Adrenal gland (tissue), 12 donors: ENCODE results near the gene AGPAT3. TPM values are rescaled to one million over a fixed set of nuclear protein-coding genes. Genes with fewer than 3 reads are reported as not detected.

ENCODE experiments used
- DNase-seq, 7 donors: peaks; one replicate each; pipeline ENCODE4 v3.0.0-alpha.2; 2019 to 2020
- H3K27ac ChIP-seq, 5 donors: fragments of 200-600 bp; sonication (generic) in 4 of 5; 1 replicate in 3 of 5; 2 replicates in 2 of 5; pipeline versions ENCODE4 v1.5.1 to v1.8.0; 2016 to 2020; ENCODE audit warnings: mild to moderate bottlenecking in 1 of 5
- H3K27me3 ChIP-seq: fragments of 200-600 bp; 2 replicates; pipeline ENCODE4 v1.8.0; 2021
- H3K36me3 ChIP-seq, 2 donors: fragments of 200-600 bp; replicated peaks in 1 of 2; 1 replicate in 1 of 2; 2 replicates in 1 of 2; pipeline versions ENCODE4 v1.5.1 to v1.8.0; 2018 to 2022
- H3K4me1 ChIP-seq, 2 donors: fragments of 200-600 bp; replicated peaks in 1 of 2; 1 replicate in 1 of 2; 2 replicates in 1 of 2; pipeline versions ENCODE4 v1.5.1 to v1.8.0; 2018 to 2021
- H3K4me3 ChIP-seq, 4 donors: fragments of 200-600 bp; sonication (generic) in 3 of 4; one replicate each; pipeline ENCODE4 v1.5.1; 2016 to 2018
- H3K9me3 ChIP-seq, 3 donors: fragments of 200-600 bp; sonication (generic) in 1 of 3; replicated peaks in 1 of 3; 1 replicate in 2 of 3; 2 replicates in 1 of 3; pipeline versions ENCODE4 v1.5.1 to v1.8.0; 2016 to 2021
- POLR2A ChIP-seq, 2 donors: fragments of 450-650 bp; IDR thresholded peaks; one replicate each; pipeline ENCODE4 v1.6.1; 2017; ENCODE audit warnings: antibody characterized with exemption in 2 of 2, mild to moderate bottlenecking in 2 of 2, moderate library complexity in 1 of 2
- WGBS, 4 donors: extraction: QIAGEN DNeasy Blood & Tissue Kit in 2 of 4; methylation state at CpG; one replicate each; pipeline versions ENCODE4 v1.1.5 to v1.1.7; 2013 to 2017; 5-methylcytosine and 5-hydroxymethylcytosine counted together
- intact Hi-C, 2 donors: fragments of 100-400 bp; cut with DNase I; formaldehyde crosslinking; loops; one replicate each; pipeline versions ENCODE4 v1.14.1 to v1.15.0; 2022 to 2023
- polyA plus RNA-seq, 3 donors: library from polyadenylated mRNA; stranded (reverse); fragments of 200-250 nt in 2 of 3; fragments of 350-450 nt in 1 of 3; fragmentation: Illumina TruSeq in 1 of 3; extraction: RNeasy Lipid Tissue Mini Kit (QIAGEN cat#74804) in 1 of 3; gene quantifications; one replicate each; pipeline ENCODE4 v1.2.3, GENCODE V29; 2013 to 2014
- total RNA-seq, 9 donors: library from RNA; depleted of rRNA in 4 of 9; stranded (reverse); fragments of >200 nt in 4 of 9; fragments of 120-200 nt in 1 of 9; fragmentation: NEBNext Ultra II Directional in 1 of 9; extraction: Animal tissue kit (Norgen Biotek cat#: 25700) in 1 of 9; gene quantifications; one replicate each; pipeline versions ENCODE4 v1.1.0 to v1.2.4, GENCODE V29; 2013 to 2023
- TF ChIP-seq, protein P1 (sequence below), 6 experiments: fragments of 450-650 bp in 4 of 6; fragments of 200-600 bp in 2 of 6; sonication (generic) in 1 of 6; IDR thresholded peaks; 1 replicate in 5 of 6; 2 replicates in 1 of 6; pipeline versions ENCODE4 v1.5.1 to v1.8.0; 2016 to 2021; ENCODE audit warnings: antibody characterized with exemption in 6 of 6, mild to moderate bottlenecking in 2 of 6, moderate library complexity in 1 of 6
- donor health status: healthy with polysubstance abuse.
- donor health status: Bipolar disorder and iron deficiency.
- donor health status: DM: yes; HTN: yes; CAD: no.
- donor health status: DM: no; HTN: no; CAD: no.
- donor health status: DM: no; HTN: no; CAD: no.
- donor health status: DM: yes; HTN: yes; CAD: no.

Gene AGPAT3
- total and polyA plus RNA-seq, 12 donors: 25.3 to 88.9 (median 47.8) TPM

DNA sequence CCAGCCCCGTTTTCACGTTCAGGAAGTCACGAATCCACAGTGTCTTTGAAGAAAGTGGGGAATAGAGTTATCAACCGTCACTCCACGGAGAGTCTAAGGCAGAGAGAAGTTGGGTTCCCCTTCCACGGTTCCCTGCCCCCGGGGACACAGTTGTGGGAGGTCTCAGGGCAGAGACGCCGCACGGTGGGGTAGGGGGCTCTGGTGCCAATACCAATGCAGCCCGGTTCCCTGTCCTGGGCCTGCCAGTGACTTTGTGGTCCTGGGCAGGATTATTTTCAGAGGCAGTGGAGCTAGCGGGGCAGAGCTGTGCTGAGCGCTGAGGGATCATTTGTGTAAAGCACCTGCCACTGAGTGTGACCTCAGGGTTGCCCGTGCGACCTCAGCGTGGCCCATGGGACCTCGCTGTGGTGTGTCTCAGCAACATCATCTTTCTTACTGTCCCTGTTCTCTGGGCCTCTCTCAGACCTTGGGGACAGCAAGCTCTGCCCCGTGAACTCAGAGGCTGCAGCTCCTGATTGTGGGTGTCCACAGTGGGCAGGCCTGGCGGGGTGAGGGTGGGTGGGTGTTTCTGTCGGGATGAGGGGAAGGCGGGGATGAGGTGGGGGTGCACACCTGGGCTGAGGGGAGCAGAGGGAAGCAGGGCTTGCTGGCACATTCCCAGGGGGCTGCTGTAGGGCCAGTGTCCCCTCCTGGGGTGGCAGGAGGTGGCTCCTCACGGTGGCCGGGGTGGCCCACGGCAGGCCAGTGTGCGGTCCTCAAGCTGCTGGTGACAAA is 65.2 kb downstream of the AGPAT3 start:
- no peaks in the 10 kb centered on the region for H3K36me3 ChIP-seq
- intact Hi-C loops: no loop called here
- no peak overlapping the region for H3K27ac ChIP-seq
- no peak for TF ChIP-seq POLR2A (IDR thresholded peaks at IDR 0.05)
- TF ChIP-seq, protein P1, sequence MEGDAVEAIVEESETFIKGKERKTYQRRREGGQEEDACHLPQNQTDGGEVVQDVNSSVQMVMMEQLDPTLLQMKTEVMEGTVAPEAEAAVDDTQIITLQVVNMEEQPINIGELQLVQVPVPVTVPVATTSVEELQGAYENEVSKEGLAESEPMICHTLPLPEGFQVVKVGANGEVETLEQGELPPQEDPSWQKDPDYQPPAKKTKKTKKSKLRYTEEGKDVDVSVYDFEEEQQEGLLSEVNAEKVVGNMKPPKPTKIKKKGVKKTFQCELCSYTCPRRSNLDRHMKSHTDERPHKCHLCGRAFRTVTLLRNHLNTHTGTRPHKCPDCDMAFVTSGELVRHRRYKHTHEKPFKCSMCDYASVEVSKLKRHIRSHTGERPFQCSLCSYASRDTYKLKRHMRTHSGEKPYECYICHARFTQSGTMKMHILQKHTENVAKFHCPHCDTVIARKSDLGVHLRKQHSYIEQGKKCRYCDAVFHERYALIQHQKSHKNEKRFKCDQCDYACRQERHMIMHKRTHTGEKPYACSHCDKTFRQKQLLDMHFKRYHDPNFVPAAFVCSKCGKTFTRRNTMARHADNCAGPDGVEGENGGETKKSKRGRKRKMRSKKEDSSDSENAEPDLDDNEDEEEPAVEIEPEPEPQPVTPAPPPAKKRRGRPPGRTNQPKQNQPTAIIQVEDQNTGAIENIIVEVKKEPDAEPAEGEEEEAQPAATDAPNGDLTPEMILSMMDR (IDR thresholded peaks at IDR 0.05): no peak
- H3K27me3 ChIP-seq: no peaks in the 10 kb centered on the region
- DNase-seq: no peak
- no peaks in the 10 kb centered on the region for H3K4me1 ChIP-seq
- 74 to 90% (median 88%) methylated on average over 9 to 25 of the region's 25 CpGs for WGBS, 4 donors
- H3K4me3 ChIP-seq: no peak overlapping the region
- no peaks in the 10 kb centered on the region for H3K9me3 ChIP-seq

DNA sequence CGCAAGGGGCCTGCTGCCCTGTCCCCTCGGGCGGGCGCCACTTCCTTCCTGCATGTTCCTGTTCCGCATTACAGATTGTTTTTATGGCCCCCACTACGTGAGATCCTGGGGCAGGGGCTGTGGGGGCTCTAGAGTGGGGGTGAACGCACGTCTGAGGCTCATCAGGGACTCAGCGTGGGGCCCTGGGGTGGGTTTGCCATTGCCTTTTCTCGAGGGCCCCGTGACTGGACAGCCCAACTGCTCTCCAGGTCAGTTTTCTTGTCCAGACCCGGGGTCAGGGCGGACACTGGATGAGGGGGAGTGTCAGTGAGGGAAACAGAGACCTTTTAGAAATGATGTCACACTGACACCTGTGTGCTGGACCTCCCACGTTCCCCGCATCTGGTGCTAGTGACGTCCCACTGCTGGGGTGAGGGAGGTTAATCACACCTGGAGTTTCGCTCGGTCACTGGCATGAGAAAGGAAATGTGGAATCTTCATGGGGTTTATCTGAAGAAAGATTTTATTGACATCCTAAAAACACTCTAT is 65.9 kb downstream of the AGPAT3 start:
- Histone ChIP-seq H3K4me3 (no peak overlapping the region), H3K9me3 (no peaks in the 10 kb centered on the region), H3K4me1 (no peaks in the 10 kb centered on the region), H3K27me3 (no peaks in the 10 kb centered on the region), H3K27ac (no peak overlapping the region), H3K36me3 (no peaks in the 10 kb centered on the region)
- intact Hi-C loops: no loop called here
- WGBS, 4 donors: 83 to 94% (median 88%) methylated on average over 7 to 18 of the region's 18 CpGs
- no peak for DNase-seq
- TF ChIP-seq POLR2A (IDR thresholded peaks at IDR 0.05): no peak
- TF ChIP-seq, protein P1 (IDR thresholded peaks at IDR 0.05): no peak

DNA sequence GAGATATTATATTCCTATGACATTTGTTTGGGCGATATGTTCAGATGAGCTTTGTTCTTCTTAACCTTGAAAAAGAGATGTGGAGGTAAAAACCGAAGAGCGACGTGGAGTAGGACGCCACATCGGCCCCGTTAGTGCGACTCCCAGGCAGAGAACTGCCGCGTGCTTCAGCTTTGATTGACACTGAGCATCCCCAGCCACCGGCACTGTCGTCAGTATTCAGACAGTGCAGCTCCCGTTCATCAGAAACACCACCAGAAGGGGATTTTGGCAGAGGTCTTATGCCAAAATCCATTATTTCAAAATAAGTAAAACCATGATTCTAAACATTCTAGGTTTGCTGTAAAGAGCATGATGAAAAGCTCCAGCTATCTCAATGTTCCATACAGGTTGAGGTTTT is 66.5 kb downstream of the AGPAT3 start:
- no peaks in the 10 kb centered on the region for H3K27me3 ChIP-seq
- no peak overlapping the region for H3K4me3 ChIP-seq
- DNase-seq: no peak
- H3K9me3 ChIP-seq: no peaks in the 10 kb centered on the region
- H3K27ac ChIP-seq: no peak overlapping the region
- no peak for TF ChIP-seq POLR2A (IDR thresholded peaks at IDR 0.05)
- TF ChIP-seq, protein P1 (IDR thresholded peaks at IDR 0.05): no peak
- intact Hi-C loops: no loop called here
- H3K36me3 ChIP-seq: no peaks in the 10 kb centered on the region
- WGBS, 4 donors: 88 to 93% (median 90%) methylated on average over 13 of the region's 13 CpGs
- no peaks in the 10 kb centered on the region for H3K4me1 ChIP-seq

DNA sequence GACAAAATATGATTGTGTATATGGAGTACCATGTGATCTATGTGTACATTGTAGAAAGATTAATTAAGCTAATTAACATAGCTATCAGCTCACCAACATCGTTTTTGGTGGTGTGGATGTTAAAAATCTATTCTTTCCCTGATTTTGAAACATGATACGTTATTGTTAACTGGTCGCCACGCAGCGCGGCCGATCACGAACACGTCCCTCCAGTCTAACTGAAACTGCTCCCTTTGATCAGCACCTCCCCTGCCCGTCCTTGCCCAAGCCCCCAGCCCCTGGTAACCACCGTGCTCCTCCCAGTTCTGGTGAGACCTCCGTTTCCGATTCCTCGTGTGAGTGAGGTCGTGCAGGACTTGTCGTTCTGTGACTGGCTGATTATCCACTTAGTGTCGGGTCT is 67.0 kb downstream of the AGPAT3 start:
- 91 to 95% (median 95%) methylated on average over 17 of the region's 17 CpGs for WGBS, 4 donors
- Histone ChIP-seq H3K9me3 (no peaks in the 10 kb centered on the region), H3K4me1 (no peaks in the 10 kb centered on the region), H3K4me3 (no peak overlapping the region), H3K36me3 (no peaks in the 10 kb centered on the region), H3K27ac (no peak overlapping the region), H3K27me3 (no peaks in the 10 kb centered on the region)
- TF ChIP-seq POLR2A (IDR thresholded peaks at IDR 0.05): no peak
- TF ChIP-seq, protein P1 (IDR thresholded peaks at IDR 0.05): no peak
- DNase-seq: no peak
- intact Hi-C loops: no loop called here
